PFSK-1 (cell line): ENCODE data around the gene BARHL1.

Source experiments
- TAF1 ChIP-seq: IDR thresholded peaks from 2 replicates; pipeline ENCODE4 v1.6.1; 2012; ENCODE audit warnings: low read length, control low read depth, borderline replicate concordance; ENCODE audit not compliant: insufficient read depth
- TF ChIP-seq, protein P1 (sequence below), 2 experiments: IDR thresholded peaks; 2 replicates each; pipeline versions ENCODE4 v1.6.1 to v1.8.0; 2011 to 2012; ENCODE audit warnings: low read depth in 2 of 2, low read length in 2 of 2, control low read depth in 1 of 2, inconsistent platforms in 1 of 2, mild to moderate bottlenecking in 1 of 2, moderate library complexity in 1 of 2; ENCODE audit not compliant: insufficient read depth in 1 of 2

DNA sequence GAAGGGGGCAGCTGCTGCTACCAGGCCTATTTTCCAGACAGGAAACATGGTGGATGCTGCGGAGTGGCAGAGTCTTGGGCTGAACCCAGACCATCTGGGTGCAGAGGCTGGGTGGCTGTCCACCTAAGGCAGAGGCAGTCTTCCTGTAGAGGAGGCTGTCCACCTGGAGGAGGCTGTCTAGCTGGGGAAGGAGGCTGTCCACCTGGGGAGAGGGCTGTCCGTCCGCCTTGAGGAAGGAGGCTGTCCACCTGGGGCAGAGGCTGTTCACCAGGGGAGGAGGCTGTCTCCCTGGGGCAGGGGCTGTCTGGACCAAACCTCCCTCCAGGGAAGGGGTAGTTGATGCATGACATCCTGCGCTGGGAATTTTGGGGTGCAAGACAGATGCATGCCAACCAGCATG lies 39.2 kb upstream of the BARHL1 start:
- TF ChIP-seq, protein P1, sequence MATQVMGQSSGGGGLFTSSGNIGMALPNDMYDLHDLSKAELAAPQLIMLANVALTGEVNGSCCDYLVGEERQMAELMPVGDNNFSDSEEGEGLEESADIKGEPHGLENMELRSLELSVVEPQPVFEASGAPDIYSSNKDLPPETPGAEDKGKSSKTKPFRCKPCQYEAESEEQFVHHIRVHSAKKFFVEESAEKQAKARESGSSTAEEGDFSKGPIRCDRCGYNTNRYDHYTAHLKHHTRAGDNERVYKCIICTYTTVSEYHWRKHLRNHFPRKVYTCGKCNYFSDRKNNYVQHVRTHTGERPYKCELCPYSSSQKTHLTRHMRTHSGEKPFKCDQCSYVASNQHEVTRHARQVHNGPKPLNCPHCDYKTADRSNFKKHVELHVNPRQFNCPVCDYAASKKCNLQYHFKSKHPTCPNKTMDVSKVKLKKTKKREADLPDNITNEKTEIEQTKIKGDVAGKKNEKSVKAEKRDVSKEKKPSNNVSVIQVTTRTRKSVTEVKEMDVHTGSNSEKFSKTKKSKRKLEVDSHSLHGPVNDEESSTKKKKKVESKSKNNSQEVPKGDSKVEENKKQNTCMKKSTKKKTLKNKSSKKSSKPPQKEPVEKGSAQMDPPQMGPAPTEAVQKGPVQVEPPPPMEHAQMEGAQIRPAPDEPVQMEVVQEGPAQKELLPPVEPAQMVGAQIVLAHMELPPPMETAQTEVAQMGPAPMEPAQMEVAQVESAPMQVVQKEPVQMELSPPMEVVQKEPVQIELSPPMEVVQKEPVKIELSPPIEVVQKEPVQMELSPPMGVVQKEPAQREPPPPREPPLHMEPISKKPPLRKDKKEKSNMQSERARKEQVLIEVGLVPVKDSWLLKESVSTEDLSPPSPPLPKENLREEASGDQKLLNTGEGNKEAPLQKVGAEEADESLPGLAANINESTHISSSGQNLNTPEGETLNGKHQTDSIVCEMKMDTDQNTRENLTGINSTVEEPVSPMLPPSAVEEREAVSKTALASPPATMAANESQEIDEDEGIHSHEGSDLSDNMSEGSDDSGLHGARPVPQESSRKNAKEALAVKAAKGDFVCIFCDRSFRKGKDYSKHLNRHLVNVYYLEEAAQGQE (IDR thresholded peaks at IDR 0.05; ENCODE audit: insufficient read depth in 1 of 2, low read depth in 2 of 2, low read length in 2 of 2) = no peak
- TF ChIP-seq TAF1 = no peak
